Upper lobe of left lung (tissue), 4 donors: ENCODE measurements around the gene SIGLEC10.

ENCODE experiments used
- EP300 ChIP-seq, 4 donors: sonication (generic); formaldehyde crosslinking; IDR thresholded peaks; one replicate each; pipeline ENCODE4 v1.5.1; 2017; ENCODE audit warnings: antibody characterized with exemption in 4 of 4, control low read depth in 2 of 4
- POLR2A ChIP-seq, 4 donors: fragments of 450-650 bp; IDR thresholded peaks; one replicate each; pipeline ENCODE4 v1.5.1; 2016 to 2017; ENCODE audit warnings: antibody characterized with exemption in 4 of 4, mild to moderate bottlenecking in 2 of 4
- TF ChIP-seq, protein P1 (sequence below), 6 experiments: fragments of 450-650 bp in 4 of 6; fragments of 200-600 bp in 2 of 6; sonication (generic) in 2 of 6; IDR thresholded peaks; one replicate each; pipeline ENCODE4 v1.5.1; 2016 to 2019; ENCODE audit warnings: antibody characterized with exemption in 6 of 6

DNA sequence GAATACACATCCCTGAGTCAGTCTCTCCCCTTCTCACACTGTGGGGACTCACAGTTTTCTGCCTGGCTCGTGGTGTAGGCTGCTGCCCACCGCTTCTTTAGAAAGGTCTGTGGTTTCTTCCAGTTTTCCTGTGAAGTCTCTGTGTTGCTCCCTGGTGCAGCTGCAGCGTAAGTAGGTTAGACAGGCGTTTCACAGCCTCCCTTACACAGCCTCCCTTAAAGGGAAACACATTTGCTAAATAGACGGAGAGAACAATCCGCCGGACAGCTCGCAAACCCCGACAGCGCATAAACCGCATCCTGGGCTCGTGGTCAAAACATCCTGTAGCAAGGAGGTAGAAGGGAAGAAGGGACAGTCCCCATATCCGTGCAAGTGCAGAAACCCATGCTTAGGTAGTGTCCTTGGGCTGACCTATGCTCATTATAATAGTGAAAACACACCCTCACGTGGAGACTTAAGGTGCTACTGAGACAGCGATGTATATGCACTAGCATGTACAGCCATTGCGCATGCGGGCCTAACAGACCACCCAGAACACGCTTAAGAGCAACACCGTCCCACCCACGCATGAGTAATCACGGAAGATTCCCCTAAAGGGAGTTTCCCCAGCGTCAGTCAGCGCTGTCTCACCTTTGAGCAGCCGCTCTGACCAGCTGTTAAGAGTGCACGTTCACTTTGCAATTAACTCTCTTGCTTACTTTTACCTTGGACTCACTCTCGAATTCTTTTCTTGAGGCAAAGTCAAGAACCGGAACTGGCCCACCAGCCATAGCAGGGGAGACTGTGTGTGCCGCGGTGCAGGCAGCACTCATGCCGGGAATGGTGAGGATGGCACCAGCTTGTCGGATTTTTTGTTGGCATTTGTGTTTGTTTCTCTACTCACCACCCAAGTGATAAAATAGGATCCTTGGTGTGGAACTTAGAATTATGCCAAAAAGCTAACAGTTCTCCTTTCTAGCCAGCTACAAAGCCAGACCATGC is 24.3 kb upstream of the SIGLEC10 start:
- TF ChIP-seq POLR2A (IDR thresholded peaks at IDR 0.05) (no peak), EP300 (IDR thresholded peaks at IDR 0.05) (no peak)
- TF ChIP-seq, protein P1, sequence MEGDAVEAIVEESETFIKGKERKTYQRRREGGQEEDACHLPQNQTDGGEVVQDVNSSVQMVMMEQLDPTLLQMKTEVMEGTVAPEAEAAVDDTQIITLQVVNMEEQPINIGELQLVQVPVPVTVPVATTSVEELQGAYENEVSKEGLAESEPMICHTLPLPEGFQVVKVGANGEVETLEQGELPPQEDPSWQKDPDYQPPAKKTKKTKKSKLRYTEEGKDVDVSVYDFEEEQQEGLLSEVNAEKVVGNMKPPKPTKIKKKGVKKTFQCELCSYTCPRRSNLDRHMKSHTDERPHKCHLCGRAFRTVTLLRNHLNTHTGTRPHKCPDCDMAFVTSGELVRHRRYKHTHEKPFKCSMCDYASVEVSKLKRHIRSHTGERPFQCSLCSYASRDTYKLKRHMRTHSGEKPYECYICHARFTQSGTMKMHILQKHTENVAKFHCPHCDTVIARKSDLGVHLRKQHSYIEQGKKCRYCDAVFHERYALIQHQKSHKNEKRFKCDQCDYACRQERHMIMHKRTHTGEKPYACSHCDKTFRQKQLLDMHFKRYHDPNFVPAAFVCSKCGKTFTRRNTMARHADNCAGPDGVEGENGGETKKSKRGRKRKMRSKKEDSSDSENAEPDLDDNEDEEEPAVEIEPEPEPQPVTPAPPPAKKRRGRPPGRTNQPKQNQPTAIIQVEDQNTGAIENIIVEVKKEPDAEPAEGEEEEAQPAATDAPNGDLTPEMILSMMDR (IDR thresholded peaks at IDR 0.05) = no peak
